GM12878 (cell line): ENCODE results near the gene GON7. TPM values are rescaled to one million over a fixed set of nuclear protein-coding genes. Genes with fewer than 3 reads are reported as not detected.

Experiments
- NR2C2 ChIP-seq: IDR thresholded peaks from 2 replicates; pipeline ENCODE4 v1.6.1; 2011; ENCODE audit warnings: borderline replicate concordance, low read depth; ENCODE audit not compliant: control insufficient read depth, insufficient read length
- TCF3 ChIP-seq: IDR thresholded peaks from 2 replicates; pipeline ENCODE4 v1.6.1; 2012; ENCODE audit warnings: low read depth, mild to moderate bottlenecking, low read length, borderline replicate concordance; ENCODE audit not compliant: insufficient read depth
- ZSCAN29 ChIP-seq: fragments of 450-650 bp; IDR thresholded peaks from 2 replicates; pipeline ENCODE4 v1.6.1; 2017; ENCODE audit warnings: mild to moderate bottlenecking, moderate library complexity
- polyA plus RNA-seq, 11 experiments: library from polyadenylated mRNA; depleted of rRNA in 4 of 11; unstranded in 6 of 11; stranded (reverse) in 5 of 11; fragments of >200 nt; fragmentation: Nextera tagmentation in 4 of 11; fragmentation: Illumina TruSeq in 1 of 11; extraction: Ambion mirVana in 4 of 11; extraction: Trizol in 1 of 11; gene quantifications; 1 replicate in 1 of 11; 2 replicates in 10 of 11; pipeline versions ENCODE4 v1.2.1 to v1.2.3, GENCODE V29; 2011 to 2016; ENCODE audit warnings: inconsistent platforms in 2 of 11, missing spikeins in 2 of 11, low read depth in 1 of 11
- total RNA-seq, 4 experiments: library from RNA; depleted of rRNA in 3 of 4; stranded (reverse); fragments of >200 nt in 3 of 4; fragmentation: Illumina TruSeq in 1 of 4; extraction: Trizol in 1 of 4; gene quantifications; 2 replicates each; pipeline versions ENCODE4 v1.2.1 to v1.2.3, GENCODE V29; 2013 to 2021
- TF ChIP-seq, protein P1 (sequence below): fragments of 450-650 bp; IDR thresholded peaks from 2 replicates; pipeline ENCODE4 v1.6.1; 2017; ENCODE audit warnings: mild to moderate bottlenecking, moderate library complexity
- TF ChIP-seq, protein P2 (sequence below): fragments of 450-650 bp; IDR thresholded peaks from 2 replicates; pipeline ENCODE4 v1.6.1; 2017; ENCODE audit warnings: borderline replicate concordance
- TF ChIP-seq, protein P3 (sequence below): fragments of 450-650 bp; IDR thresholded peaks from 2 replicates; pipeline ENCODE4 v1.6.1; 2017; ENCODE audit warnings: low read depth, mild to moderate bottlenecking, moderate library complexity
- TF ChIP-seq, protein P4 (sequence below): fragments of 450-650 bp; IDR thresholded peaks from 2 replicates; pipeline ENCODE4 v1.6.1; 2017; ENCODE audit warnings: mild to moderate bottlenecking

GON7 gene
- total and polyA plus RNA-seq, 10 of the 15 experiments (the other 5 are each of a cell fraction or from before 2014, with no cell fraction given), result 21.6 to 59.0 (median 33.0) TPM

DNA sequence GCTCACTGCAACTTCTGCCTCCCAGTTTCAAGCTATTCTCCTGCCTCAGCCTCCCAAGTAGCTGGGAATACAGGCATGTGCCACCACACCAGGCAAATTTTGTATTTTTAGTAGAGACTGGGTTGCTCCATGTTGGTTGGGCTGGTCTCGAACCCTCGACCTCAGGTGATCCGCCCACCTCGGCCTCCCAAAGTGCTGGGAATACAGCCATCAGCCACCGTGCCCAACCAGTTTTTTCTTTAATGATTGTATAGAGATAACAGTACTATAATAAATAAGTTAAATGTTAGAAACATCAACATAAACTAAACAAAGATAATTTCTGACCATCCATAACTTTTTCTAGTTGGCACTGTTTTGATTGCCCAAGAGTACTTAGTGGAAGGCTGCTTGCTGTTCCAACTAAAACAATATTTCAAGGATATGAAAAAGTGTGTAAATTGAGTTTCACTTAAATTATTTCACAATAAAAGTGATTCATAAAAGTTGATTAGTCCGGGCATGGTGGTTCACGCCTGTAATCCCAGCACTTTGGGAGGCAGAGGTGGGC lies 5.6 kb downstream of the GON7 start (continued):
- TF ChIP-seq, protein P1, sequence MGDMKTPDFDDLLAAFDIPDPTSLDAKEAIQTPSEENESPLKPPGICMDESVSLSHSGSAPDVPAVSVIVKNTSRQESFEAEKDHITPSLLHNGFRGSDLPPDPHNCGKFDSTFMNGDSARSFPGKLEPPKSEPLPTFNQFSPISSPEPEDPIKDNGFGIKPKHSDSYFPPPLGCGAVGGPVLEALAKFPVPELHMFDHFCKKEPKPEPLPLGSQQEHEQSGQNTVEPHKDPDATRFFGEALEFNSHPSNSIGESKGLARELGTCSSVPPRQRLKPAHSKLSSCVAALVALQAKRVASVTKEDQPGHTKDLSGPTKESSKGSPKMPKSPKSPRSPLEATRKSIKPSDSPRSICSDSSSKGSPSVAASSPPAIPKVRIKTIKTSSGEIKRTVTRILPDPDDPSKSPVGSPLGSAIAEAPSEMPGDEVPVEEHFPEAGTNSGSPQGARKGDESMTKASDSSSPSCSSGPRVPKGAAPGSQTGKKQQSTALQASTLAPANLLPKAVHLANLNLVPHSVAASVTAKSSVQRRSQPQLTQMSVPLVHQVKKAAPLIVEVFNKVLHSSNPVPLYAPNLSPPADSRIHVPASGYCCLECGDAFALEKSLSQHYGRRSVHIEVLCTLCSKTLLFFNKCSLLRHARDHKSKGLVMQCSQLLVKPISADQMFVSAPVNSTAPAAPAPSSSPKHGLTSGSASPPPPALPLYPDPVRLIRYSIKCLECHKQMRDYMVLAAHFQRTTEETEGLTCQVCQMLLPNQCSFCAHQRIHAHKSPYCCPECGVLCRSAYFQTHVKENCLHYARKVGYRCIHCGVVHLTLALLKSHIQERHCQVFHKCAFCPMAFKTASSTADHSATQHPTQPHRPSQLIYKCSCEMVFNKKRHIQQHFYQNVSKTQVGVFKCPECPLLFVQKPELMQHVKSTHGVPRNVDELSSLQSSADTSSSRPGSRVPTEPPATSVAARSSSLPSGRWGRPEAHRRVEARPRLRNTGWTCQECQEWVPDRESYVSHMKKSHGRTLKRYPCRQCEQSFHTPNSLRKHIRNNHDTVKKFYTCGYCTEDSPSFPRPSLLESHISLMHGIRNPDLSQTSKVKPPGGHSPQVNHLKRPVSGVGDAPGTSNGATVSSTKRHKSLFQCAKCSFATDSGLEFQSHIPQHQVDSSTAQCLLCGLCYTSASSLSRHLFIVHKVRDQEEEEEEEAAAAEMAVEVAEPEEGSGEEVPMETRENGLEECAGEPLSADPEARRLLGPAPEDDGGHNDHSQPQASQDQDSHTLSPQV, result no peak
- TF ChIP-seq, protein P2, sequence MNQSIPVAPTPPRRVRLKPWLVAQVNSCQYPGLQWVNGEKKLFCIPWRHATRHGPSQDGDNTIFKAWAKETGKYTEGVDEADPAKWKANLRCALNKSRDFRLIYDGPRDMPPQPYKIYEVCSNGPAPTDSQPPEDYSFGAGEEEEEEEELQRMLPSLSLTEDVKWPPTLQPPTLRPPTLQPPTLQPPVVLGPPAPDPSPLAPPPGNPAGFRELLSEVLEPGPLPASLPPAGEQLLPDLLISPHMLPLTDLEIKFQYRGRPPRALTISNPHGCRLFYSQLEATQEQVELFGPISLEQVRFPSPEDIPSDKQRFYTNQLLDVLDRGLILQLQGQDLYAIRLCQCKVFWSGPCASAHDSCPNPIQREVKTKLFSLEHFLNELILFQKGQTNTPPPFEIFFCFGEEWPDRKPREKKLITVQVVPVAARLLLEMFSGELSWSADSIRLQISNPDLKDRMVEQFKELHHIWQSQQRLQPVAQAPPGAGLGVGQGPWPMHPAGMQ, result no peak
- TF ChIP-seq TCF3 (no peak), ZSCAN29 (no peak), NR2C2 (no peak)
- TF ChIP-seq, protein P3, sequence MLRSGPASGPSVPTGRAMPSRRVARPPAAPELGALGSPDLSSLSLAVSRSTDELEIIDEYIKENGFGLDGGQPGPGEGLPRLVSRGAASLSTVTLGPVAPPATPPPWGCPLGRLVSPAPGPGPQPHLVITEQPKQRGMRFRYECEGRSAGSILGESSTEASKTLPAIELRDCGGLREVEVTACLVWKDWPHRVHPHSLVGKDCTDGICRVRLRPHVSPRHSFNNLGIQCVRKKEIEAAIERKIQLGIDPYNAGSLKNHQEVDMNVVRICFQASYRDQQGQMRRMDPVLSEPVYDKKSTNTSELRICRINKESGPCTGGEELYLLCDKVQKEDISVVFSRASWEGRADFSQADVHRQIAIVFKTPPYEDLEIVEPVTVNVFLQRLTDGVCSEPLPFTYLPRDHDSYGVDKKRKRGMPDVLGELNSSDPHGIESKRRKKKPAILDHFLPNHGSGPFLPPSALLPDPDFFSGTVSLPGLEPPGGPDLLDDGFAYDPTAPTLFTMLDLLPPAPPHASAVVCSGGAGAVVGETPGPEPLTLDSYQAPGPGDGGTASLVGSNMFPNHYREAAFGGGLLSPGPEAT, result no peak
- TF ChIP-seq, protein P4, sequence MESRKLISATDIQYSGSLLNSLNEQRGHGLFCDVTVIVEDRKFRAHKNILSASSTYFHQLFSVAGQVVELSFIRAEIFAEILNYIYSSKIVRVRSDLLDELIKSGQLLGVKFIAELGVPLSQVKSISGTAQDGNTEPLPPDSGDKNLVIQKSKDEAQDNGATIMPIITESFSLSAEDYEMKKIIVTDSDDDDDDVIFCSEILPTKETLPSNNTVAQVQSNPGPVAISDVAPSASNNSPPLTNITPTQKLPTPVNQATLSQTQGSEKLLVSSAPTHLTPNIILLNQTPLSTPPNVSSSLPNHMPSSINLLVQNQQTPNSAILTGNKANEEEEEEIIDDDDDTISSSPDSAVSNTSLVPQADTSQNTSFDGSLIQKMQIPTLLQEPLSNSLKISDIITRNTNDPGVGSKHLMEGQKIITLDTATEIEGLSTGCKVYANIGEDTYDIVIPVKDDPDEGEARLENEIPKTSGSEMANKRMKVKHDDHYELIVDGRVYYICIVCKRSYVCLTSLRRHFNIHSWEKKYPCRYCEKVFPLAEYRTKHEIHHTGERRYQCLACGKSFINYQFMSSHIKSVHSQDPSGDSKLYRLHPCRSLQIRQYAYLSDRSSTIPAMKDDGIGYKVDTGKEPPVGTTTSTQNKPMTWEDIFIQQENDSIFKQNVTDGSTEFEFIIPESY, result no peak
